ENCODE data around the gene INPP5A. TPM values are rescaled to one million over a fixed set of nuclear protein-coding genes. Genes with fewer than 3 reads are reported as not detected.

INPP5A gene
- total and polyA plus RNA-seq, 2 of the 13 experiments (the other 11 are each of a cell fraction or from before 2014, with no cell fraction given): 17.5 to 37.9 TPM

DNA sequence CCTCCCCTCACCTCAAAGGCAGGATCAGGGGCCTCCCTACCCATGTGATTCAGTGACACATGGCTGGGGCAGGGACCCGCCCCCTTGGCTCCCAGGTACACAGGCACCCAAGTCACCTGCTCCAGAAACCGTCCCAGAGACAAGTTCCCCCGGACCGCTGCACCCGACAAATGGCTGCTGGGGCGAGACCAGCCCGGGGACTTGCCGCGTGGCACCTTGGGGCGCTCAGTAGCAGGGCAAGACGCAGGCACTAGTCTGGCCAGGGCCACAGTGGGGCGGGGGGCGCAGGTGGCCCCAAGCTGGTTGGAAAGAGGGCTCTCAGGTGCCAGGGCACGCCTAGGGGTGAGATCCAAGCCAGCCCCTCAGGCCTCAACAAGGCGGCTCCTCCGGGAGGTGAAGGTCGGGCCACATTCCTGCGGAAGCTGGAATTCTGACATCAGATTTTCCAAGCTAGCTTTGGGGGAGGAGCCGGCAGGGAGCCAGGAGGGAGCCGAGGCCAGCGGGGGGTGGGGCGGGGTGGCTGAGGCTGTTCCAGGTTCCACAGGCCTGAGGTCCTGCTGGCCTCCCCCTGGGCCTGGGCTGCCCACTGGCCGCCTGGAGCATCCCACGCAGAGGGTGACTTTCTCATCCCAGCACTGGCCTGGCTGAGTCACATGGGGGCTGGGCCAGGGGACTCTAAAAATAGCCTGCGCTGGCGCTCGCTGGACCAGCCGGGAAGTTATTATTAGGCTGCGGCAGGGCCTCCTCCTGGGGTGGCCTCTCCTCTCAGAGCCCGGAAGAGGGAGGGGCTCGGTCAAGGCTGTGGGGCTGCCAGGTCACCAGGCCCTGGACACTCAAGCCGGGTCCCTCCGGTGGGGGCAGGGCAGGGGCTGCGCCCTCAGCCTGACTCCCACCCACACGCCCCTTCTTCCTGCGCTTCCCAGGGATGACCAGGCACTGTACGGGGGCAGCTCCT is 20.5 kb upstream of the INPP5A start (continued):
- TF ChIP-seq ZNF468 (CRISPR knock-in tag; IDR thresholded peaks at IDR 0.05) (no peak), ESRRA (CRISPR knock-in tag; IDR thresholded peaks at IDR 0.05; ENCODE audit: low read depth) (no peak; the same call in 1 of the 2 replicates), ZBTB4 (CRISPR knock-in tag; IDR thresholded peaks at IDR 0.05; ENCODE audit: borderline replicate concordance) (no peak), ZBTB25 (CRISPR knock-in tag; IDR thresholded peaks at IDR 0.05) (no peak), ELF4 (CRISPR knock-in tag; IDR thresholded peaks at IDR 0.05; ENCODE audit: borderline replicate concordance) (no peak), MXI1 (IDR thresholded peaks at IDR 0.05; ENCODE audit: borderline replicate concordance, low read depth, low read length) (0 out of 3 replicates have a peak, but pooled peaks have one; percentile 12), ZGPAT (CRISPR knock-in tag; IDR thresholded peaks at IDR 0.05) (peak; percentile 92), MYNN (CRISPR knock-in tag; IDR thresholded peaks at IDR 0.05; ENCODE audit: low read depth) (no peak)
- TF ChIP-seq, protein P1, sequence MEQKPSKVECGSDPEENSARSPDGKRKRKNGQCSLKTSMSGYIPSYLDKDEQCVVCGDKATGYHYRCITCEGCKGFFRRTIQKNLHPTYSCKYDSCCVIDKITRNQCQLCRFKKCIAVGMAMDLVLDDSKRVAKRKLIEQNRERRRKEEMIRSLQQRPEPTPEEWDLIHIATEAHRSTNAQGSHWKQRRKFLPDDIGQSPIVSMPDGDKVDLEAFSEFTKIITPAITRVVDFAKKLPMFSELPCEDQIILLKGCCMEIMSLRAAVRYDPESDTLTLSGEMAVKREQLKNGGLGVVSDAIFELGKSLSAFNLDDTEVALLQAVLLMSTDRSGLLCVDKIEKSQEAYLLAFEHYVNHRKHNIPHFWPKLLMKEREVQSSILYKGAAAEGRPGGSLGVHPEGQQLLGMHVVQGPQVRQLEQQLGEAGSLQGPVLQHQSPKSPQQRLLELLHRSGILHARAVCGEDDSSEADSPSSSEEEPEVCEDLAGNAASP (CRISPR knock-in tag; IDR thresholded peaks at IDR 0.05; ENCODE audit: borderline replicate concordance): peak; percentile 74; the same call in 1 of the 2 replicates
- TF ChIP-seq, protein P2, sequence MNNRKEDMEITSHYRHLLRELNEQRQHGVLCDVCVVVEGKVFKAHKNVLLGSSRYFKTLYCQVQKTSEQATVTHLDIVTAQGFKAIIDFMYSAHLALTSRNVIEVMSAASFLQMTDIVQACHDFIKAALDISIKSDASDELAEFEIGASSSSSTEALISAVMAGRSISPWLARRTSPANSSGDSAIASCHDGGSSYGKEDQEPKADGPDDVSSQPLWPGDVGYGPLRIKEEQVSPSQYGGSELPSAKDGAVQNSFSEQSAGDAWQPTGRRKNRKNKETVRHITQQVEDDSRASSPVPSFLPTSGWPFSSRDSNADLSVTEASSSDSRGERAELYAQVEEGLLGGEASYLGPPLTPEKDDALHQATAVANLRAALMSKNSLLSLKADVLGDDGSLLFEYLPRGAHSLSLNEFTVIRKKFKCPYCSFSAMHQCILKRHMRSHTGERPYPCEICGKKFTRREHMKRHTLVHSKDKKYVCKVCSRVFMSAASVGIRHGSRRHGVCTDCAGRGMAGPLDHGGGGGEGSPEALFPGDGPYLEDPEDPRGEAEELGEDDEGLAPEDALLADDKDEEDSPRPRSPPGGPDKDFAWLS (CRISPR knock-in tag; IDR thresholded peaks at IDR 0.05; ENCODE audit: borderline replicate concordance): no peak
- TF ChIP-seq, protein P3, sequence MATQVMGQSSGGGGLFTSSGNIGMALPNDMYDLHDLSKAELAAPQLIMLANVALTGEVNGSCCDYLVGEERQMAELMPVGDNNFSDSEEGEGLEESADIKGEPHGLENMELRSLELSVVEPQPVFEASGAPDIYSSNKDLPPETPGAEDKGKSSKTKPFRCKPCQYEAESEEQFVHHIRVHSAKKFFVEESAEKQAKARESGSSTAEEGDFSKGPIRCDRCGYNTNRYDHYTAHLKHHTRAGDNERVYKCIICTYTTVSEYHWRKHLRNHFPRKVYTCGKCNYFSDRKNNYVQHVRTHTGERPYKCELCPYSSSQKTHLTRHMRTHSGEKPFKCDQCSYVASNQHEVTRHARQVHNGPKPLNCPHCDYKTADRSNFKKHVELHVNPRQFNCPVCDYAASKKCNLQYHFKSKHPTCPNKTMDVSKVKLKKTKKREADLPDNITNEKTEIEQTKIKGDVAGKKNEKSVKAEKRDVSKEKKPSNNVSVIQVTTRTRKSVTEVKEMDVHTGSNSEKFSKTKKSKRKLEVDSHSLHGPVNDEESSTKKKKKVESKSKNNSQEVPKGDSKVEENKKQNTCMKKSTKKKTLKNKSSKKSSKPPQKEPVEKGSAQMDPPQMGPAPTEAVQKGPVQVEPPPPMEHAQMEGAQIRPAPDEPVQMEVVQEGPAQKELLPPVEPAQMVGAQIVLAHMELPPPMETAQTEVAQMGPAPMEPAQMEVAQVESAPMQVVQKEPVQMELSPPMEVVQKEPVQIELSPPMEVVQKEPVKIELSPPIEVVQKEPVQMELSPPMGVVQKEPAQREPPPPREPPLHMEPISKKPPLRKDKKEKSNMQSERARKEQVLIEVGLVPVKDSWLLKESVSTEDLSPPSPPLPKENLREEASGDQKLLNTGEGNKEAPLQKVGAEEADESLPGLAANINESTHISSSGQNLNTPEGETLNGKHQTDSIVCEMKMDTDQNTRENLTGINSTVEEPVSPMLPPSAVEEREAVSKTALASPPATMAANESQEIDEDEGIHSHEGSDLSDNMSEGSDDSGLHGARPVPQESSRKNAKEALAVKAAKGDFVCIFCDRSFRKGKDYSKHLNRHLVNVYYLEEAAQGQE (IDR thresholded peaks at IDR 0.05; ENCODE audit: borderline replicate concordance in 1 of 2, low read depth in 1 of 2, low read length in 2 of 2): peak in 1 of 2 experiments; percentile 9; a peak in 1 of 4 replicates

All from HepG2 (cell line).